Measurements from ENCODE around the gene KIF26A. TPM values are rescaled to one million over a fixed set of nuclear protein-coding genes. Genes with fewer than 3 reads are reported as not detected.

KIF26A gene
- total RNA-seq, 1 donor from 2014 or later, result 0.60 TPM

GRCh38 chr14:104138718-104139459, 502 bp downstream of the KIF26A start:
- Mint-ChIP-seq H3K4me1 (ENCODE audit: low read depth) (peaks cover 8% of the 10 kb centered on the region), H3K4me3 (ENCODE audit: unreplicated experiment) (no peak overlapping the region), H3K9me3 (ENCODE audit: low read depth) (no peaks in the 10 kb centered on the region), H3K27me3 (ENCODE audit: low read depth) (peaks cover 14% of the 10 kb centered on the region), H3K27ac (ENCODE audit: unreplicated experiment) (no peak overlapping the region), H3K36me3 (ENCODE audit: low read depth) (no peaks in the 10 kb centered on the region)
- no peak for TF ChIP-seq CTCF (IDR thresholded peaks at IDR 0.05)
- DNase-seq (ENCODE audit: low spot score), result peak; percentile 88

- TF ChIP-seq CTCF (IDR thresholded peaks at IDR 0.05), result no peak
- peaks cover 13% of the 10 kb centered on the region for H3K27me3 Mint-ChIP-seq (ENCODE audit: low read depth)
These were observed 1.2 kb downstream of the KIF26A start for GRCh38 chr14:104139460-104140212.

GRCh38 chr14:104140213-104140462, 1.8 kb downstream of the KIF26A start:
- no peak for DNase-seq (ENCODE audit: low spot score)
- Mint-ChIP-seq H3K4me3 (ENCODE audit: unreplicated experiment) (no peak overlapping the region), H3K4me1 (ENCODE audit: low read depth) (peaks cover 8% of the 10 kb centered on the region), H3K27me3 (ENCODE audit: low read depth) (peaks cover 11% of the 10 kb centered on the region), H3K9me3 (ENCODE audit: low read depth) (no peaks in the 10 kb centered on the region), H3K27ac (ENCODE audit: unreplicated experiment) (no peak overlapping the region), H3K36me3 (ENCODE audit: low read depth) (no peaks in the 10 kb centered on the region)
- TF ChIP-seq CTCF (IDR thresholded peaks at IDR 0.05), result no peak

More at GRCh38 chr14:104139460-104140212, 1.2 kb downstream of the KIF26A start:
- no peaks in the 10 kb centered on the region for H3K36me3 Mint-ChIP-seq (ENCODE audit: low read depth)
- H3K4me1 Mint-ChIP-seq (ENCODE audit: low read depth), result peaks cover 8% of the 10 kb centered on the region
- DNase-seq (ENCODE audit: low spot score), result peak; percentile 65
- H3K4me3 Mint-ChIP-seq (ENCODE audit: unreplicated experiment), result no peak overlapping the region
- no peaks in the 10 kb centered on the region for H3K9me3 Mint-ChIP-seq (ENCODE audit: low read depth)
- H3K27ac Mint-ChIP-seq (ENCODE audit: unreplicated experiment), result no peak overlapping the region

GRCh38 chr14:104140463-104141331, 2.3 kb downstream of the KIF26A start:
- Mint-ChIP-seq H3K4me3 (ENCODE audit: unreplicated experiment) (no peak overlapping the region), H3K27me3 (ENCODE audit: low read depth) (peaks cover 7% of the 10 kb centered on the region), H3K27ac (ENCODE audit: unreplicated experiment) (no peak overlapping the region), H3K9me3 (ENCODE audit: low read depth) (no peaks in the 10 kb centered on the region), H3K36me3 (ENCODE audit: low read depth) (no peaks in the 10 kb centered on the region), H3K4me1 (ENCODE audit: low read depth) (peaks cover 6% of the 10 kb centered on the region)
- peak; percentile 82 for DNase-seq (ENCODE audit: low spot score)
- no peak for TF ChIP-seq CTCF (IDR thresholded peaks at IDR 0.05)

- H3K27me3 Mint-ChIP-seq (ENCODE audit: low read depth), result peaks cover 8% of the 10 kb centered on the region
- TF ChIP-seq CTCF (IDR thresholded peaks at IDR 0.05), result no peak
- no peak overlapping the region for H3K4me3 Mint-ChIP-seq (ENCODE audit: unreplicated experiment)
These were observed 3.3 kb downstream of the KIF26A start for GRCh38 chr14:104141621-104142091.

More at GRCh38 chr14:104141621-104142091, 3.3 kb downstream of the KIF26A start:
- Mint-ChIP-seq H3K9me3 (ENCODE audit: low read depth) (no peaks in the 10 kb centered on the region), H3K36me3 (ENCODE audit: low read depth) (no peaks in the 10 kb centered on the region), H3K27ac (ENCODE audit: unreplicated experiment) (no peak overlapping the region), H3K4me1 (ENCODE audit: low read depth) (peaks cover 5% of the 10 kb centered on the region)
- peak; percentile 76 for DNase-seq (ENCODE audit: low spot score)
